ENCODE results near the gene DHPS.
"Not testable (repeated sequence)": the region's sequence is repeated elsewhere in the genome, so short reads cannot be mapped to it uniquely, and the experiment has no call there.

The DHPS gene

DNA sequence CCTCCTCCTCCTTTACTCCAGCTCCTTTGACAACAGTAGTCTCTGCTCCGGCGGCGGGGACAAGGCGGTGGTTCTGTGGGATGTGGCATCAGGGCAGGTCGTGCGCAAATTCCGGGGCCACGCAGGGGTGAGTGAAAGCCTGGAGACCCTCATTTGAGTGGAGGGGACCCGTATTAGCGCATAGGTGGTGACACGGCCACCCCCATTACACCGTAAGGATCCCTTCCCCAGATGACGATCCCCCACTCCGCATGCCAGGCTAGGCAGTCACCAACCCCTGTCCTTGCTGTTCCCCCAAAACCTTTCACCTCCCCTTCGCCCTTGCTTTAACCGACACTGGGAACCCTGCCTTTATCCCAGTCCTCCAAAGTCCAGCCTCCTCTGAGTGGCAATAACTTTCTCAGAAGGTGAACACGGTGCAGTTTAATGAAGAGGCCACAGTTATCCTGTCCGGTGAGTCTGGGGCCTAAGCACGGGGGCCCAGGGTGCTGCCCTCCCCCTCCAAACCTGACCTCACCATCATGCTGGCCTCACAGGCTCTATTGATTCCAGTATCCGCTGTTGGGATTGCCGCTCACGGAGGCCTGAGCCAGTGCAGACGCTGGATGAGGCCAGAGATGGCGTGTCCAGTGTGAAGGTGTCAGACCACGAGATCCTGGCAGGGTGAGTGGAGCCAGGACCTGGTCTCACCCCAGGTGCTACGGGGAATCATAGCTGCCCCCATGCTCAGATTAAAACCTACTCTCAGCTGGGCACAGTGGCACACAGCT lies 11.3 kb downstream of the DHPS start:
- DNase-seq, result no peak

DNA sequence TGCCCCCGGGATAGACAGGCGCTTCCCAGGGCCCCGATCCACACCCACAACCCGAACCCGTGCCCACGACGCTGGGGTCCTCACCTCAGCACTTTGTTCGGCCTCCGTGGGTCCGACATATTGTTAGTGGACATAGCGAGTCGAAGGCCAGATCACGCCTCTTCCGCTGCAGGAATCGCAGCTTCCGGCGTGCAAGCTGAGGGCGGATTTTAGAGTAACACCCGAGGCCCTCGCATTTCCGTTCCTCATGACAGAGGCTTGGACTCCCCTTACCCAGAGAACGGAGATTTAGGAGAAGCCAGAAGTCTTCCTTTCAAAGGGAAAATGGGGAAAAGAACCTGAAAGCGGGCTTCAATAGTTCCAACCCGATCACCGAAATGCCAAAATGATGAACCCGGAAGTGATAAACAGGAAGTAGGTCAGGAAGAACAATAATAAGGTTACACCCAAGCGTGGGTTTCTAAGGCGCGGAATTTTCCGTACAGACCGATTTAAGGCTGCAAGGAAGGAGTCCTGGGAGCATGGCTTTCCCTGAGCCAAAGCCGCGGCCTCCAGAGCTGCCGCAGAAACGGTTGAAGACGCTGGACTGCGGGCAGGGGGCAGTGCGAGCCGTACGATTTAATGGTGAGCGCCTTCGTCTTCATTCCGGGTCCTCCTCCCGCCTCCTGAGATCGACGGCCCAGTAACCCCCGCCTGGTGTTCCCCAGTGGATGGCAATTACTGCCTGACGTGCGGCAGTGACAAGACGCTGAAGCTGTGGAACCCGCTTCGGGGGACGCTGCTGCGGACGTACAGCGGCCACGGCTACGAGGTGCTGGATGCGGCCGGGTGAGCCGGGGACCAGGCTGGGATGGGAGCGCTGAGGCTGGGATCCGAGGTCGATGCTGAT lies 12.2 kb downstream of the DHPS start:
- DNase-seq, result peak; percentile 42 to 67 (median 53)

DNA sequence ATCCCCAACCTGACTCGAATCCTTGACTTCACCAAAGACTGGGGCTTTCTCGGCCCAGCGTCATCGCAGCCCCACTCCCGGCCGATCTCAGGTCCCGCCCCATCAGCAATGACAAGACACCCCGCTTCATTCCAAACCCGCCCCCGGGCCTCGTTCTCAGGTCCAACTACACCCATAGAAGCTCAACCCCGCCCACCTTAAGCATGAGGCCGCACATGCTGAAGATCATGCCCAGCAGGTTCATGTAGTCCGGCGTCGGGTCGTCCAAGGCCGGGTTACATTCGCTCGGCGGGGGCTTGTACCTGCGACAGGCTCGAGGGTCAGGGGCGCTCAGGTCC lies 12.8 kb downstream of the DHPS start:
- peak; percentile 29 to 59 (median 36) for DNase-seq

DNA sequence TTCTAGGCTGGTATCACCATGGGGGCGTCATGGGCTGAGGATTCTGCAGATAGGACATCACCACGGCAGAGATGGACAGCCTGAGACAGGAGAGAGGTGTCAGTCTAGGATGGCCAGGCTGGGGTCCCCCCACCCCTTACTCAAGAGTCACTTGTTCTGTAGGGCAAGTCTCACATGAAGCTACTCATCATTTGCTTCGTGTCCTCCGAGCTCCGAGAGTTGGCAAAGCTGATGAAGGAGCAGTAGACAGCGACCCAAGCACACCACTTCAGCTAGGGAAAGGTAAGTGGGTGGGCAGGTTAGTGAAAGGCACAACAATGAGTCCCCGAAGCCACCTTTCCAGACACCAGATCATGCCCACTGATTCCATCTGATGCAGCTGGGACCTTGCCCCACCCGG lies 13.3 kb downstream of the DHPS start:
- DNase-seq, result no peak

DNA sequence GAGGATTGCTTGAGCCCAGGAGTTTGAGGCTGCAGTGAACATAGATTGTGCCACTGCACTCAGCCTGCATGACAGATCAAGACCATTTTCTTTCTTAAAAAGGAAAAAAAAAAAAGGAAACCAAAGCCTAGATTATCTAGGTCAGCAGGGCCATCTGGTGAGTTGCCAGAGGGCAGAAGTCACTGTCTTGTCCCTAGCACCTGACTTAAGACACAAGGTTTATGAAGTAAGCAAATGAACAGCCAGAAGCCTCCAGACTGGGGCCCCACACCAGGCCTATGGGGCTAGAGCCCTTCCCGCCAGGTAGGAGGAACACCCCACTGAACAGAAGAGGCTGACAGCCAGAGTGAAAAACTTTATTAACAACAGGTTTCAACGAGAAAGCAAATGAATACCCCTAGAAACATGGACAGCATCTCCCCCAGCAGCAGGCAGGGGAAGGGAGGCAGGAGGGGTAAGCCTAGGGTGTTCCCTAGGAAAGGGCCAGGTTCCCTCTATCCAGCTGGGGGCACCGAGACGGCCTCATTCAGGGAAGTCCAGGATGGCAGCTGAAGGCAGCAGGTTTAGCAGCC lies 13.9 kb downstream of the DHPS start:
- DNase-seq, result no peak

DNA sequence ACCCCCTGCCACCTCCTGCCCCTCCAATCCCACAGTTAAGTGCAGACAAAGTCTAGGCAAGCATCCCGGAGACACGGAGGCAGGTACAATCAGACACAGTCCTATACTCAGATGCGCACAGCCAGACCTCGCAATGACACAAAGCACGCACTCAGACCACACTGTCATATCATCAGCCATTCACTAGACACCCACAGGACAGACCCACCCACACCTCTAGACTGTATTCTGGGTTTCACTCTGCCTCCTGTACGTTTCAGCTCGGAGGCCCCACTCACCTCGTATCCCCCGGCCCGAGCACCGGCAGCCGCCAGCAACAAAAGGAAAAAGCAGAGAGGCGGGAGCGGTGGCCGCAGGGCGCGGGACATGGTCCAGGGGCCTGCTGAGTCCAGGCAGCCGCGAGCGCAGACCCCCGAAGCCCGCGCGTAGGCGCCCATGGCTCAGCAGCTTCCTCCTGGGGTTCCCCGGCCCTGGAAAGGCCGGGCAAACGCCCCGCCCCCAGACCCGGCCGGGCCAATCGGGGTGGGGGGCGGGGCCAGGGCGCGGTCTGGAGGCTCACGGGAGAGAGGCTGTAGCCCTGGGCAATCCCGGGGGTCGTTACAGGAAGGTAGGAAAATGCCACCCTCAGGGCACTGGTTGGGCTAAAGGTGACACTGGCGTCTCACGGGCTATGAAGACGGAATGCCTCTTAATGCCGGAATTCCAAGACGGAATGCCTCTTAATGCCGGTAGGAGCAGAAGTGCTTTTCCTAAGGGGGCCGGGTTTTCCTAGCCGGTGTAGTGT lies 15.2 kb downstream of the DHPS start, which contains the start of the genes MAN2B1 and WDR83:
MAN2B1 (minus strand) TSS at position 478 of the 784 bp plus-strand sequence; CDS start at position 437, 41 bp downstream.
WDR83 (plus strand) TSS at position 543 of the 784 bp plus-strand sequence. CDS start 2,984 bp downstream, outside the sequence.
- peak; percentile 43 to 72 (median 56) for DNase-seq

DNA sequence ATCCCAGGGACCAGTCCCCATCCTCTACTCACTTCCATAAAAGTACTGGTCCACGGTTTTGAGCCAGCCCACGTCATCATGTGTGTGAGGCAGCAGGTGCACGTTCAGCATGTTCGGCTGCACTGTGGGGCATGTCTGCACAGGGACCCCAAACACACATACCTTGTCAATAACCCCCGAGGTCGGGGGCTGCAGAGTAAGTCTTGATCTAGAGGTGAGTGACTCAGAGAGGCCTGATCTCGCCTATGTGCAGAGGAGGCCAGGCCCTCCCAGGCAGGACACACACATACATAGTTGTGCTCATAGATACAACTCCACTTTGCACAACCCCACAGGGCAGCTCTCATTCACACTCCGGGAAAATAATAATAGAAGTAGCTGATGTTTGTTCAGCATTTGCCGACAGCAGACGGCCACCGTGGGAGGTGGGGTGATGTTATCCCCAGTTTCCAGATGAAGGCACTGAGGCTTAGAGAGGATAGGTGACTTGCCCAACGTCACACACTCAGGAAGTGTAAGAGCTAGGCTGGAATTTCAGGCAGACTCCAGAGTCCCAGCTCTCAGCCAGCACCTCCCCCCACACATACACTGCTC lies 15.9 kb downstream of the DHPS start:
- DNase-seq, result no peak

DNA sequence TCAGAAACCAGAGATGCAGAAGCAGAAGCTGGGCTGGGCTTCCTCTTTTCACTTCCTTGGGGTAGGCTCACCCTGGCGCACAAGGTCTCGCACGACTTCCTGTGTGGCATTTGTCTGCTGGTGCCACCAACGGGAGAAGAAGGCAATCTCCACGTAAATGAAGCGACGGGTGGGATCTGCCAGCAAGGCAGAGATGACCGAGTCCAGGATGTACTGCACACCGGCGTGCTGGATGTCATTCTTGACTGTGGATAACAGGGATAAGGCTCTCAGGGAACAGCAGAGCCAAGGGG lies 16.5 kb downstream of the DHPS start:
- peak in 2 of 4 experiments; percentile 43 to 50 for DNase-seq

DNA sequence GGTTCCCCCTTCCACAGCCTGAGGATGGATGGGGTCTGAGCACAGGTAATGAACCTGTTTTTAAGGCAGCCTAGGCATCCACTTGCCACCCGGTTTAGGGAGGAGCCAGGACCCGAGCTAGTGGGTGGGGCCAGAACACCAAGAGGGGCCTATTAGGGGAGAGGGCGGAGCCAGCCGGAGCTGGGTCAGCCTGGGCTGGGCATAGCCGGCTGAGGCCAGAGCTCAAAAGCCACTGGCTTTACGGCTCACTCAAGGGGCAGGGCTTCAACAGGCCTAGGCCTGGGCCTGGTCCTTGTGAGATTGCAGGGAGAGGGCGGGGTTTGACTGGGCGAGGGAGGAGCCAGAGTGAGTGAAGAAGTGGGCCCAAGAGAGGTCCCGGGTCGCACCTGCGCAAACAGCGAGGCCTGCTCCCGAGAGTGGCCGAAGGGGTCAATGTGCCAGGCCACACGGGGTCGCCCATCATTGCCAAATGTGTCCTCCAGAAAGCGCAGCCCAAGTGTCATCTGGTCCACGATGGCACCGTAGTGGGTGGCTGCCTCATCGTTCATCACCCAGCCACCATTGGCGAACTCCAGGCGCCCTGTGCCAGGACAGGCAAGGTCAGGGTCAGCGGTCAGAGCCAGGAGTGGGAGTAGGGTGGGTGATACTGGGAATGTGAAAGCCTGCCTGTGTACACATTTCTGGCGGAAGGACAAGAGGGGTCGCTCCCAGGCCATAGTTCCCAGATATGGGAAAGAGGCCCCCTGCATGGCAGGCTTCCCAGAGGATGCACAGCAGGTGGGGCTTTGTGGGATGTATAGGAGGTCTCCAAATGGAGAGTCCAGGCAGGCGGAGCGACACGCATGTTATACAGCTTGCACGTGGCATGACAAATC lies 17.0 kb downstream of the DHPS start:
- DNase-seq, result no peak

DNA sequence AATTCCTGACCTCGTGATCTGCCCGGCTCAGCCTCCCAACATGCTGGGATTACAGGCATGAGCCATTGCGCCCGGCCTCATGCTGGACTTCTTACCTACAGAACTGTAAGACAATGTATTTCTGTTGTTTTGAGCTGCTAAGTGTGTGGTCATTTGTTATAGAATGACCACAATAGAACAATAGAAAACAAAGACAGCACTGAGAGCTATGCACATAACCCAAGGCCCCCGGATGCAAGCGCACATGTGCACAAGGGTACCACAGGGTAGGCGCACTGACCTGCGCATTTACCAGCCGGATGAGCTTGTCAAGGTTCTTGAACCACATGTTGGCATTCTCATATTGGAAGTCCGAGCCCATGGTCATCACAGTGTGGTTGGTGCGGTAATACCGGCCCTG lies 20.7 kb downstream of the DHPS start:
- DNase-seq, result no peak

DNA sequence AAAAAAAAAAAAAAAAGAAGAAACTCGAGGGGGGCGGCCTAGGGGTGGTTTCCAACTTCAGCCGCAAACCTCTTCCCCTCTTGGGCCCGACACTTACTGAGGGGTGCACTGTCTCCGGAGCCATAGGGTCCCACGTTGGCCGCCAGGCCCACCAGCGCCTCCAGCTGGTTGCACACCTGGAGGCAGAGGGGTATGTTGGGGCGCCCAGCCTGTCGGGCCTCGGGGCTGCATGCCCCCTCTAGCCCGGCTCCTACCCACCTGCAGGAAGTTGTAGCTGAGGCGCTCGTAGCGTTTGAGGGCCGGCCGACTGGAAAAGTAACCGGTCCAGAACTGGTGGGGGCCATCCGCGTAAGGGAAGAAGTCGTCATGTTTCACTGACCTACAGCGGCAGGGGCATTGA lies 23.7 kb downstream of the DHPS start:
- DNase-seq, result no peak

DNA sequence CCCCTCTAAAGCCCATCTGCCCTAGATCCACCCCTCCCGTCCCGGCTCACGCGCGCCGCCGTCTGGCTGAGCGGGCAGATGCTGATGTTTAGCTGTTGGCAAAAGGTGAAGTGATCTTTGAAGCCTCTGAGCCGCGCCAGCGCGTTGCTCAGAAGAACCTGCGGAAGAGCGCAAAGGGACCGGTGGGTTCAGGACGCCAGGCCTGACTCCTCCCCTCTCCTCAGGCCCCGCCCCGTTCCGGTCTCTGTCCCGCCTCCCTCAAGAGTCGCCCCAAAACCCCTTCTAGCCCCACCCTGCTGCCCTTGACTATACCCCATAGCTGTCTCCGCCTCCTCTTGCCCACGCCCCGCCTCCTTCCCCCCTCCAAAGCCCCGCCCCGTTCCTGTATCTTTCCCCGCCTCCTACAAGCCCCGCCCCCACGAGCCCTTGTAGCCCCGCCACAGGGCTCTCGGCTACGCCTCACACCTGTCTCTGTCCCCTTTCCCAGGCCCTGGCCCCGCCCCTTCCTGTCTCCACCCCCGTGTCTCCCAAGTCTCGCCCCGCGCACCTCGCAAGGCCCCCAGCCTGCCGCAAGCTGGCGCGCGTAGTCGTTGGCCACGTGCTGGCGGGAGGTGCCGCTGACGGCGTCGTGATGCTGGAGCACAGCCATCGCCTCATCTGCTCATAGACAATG lies 24.6 kb downstream of the DHPS start:
- no peak for DNase-seq

DNA sequence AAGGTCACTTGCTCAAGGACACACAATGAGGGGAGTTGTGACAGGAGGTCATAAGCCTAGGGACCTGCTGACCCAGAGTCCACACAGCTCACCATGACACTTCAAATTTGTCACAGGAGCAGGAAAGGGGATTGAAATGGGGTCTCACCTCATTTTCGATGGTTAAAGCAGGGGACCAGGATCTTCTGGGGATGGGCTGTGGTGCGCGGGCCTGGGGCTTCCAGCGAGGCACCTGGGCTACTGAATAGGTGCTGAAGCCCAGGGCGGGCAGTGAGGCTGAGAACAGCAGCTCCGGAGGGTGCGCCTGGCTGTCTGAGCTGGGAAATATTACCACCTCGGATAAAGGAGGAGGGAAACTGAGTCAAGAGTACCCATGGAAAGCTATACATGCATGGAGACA lies 26.1 kb downstream of the DHPS start:
- no peak for DNase-seq

DNA sequence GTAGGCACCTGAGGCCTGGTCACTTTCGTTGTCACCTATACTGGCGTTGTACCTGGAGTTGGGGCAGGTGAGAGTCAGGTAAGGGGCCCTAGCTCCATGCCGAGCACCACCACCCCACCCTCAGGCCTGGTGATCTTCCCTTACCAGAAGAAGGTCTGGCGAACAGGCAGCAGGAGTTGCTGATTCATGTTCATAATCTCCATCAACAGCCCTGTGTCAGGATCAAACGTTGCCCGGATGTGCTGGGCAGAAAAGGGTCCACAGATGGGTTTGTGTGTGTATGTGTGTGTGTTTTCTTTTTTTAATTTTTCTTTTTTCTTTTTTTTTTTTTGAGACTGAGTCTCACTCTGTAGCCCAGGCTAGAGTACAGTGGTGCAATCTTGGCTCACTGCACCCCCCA lies 29.5 kb downstream of the DHPS start:
- DNase-seq, result no peak

DNA sequence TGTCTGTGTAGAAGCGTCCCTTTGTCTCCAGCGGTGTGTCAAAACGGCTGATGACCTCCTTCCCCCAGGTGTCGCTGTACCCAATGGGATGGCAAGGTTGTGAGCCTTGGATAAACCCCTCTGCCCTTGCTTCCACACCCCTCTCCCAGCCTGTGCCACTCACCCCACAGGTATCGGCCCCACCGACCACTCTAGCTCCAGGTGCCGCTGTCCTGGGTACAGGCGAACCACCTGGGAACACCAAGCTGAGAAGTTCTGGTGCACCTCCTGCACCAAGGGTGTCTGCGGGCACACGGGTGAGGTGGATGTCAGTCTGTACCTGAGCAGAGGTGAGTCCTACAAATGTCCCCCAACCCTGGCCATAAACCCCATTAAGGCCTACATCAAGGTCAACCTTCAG lies 31.7 kb downstream of the DHPS start:
- DNase-seq, result no peak

DNA sequence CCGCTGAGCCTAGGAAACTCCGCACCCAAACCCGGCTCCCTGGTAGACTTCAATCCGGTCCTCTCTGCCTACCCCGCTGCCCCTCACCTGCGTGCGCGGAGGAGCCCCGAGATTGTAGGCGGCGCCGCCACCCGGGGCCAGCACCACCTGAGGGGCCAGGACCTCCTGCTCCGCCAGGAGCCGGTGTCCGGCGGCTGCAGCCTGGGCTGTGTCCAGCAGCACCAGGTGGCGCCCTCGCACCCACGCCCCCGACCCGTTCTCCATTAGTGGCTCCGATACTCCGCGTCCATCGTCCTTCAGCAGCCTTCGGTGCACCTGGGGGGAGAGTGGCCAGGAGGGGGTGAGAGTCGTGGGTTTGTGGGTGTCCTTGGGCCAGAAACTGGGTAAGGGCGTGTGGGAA lies 33.6 kb downstream of the DHPS start:
- DNase-seq, result no peak

DNA sequence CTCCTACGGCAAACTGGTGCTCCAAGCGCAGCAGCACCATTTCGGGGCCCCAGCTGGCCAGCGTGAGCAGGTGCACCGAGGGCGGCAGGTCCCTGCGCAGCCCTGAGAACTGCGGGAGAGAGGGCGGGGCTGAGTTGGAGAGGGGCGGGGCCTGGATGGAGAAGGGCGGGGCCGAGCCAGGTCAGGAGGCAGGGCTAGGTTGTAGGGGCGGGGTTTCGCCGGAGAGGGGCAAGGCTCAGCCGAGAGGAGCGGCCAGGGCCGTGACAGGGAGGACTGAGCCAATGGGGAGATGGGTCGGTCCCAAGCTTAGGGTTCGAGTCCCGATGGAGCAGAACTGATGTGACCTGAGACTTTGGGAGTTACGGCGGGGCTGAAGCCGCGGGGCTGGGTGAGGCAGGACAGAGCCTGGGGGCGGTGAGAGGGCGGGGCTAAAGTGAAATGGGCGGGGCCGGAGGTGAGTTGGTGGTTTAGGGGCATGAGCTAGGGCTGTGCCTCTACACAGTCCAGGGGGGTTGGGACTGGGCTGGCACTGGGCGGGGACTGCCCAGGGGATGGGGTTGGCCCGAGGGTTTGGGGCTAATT lies 34.1 kb downstream of the DHPS start:
- DNase-seq, result peak in 1 of 4 experiments; percentile 34

DNA sequence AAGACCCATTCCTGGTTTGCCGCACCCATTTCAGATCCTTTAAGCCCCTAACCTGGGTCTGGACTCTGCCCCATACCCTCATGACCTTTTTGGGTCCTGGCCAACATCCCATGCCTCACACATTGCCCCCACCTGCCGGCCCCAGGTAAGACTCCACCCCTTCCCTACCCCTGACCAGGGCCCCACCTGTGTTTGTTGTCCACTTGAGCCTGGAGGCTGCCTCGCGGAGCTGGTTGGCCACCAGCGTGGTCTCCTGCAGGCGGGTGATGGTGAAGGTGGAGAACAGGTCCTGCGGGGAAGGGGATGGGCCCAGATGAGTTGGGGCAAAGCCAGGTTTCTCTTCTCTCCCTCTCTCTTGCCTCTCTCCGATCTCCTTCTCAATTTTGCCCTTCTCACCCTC lies 34.6 kb downstream of the DHPS start:
- DNase-seq, result no peak

DNA sequence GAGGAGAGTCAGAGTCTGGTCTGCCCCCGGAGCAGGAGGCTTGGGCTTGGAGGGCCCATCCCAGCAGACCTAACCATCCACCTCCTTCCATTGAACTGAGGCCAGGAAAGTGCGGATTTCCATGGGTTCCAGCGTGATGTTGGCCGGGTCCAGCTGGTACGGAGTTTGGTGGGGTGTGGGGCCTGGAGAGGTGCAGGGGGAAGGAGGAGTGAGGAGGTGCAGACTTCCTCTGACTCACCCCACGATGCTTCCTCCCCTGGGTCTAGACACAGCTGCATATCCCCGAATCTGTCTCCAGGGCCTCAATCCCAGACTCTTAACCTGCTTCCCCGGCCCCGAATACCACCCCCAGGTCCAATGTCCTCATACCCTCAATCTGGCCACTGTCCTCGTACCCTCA lies 35.1 kb downstream of the DHPS start:
- no peak for DNase-seq

DNA sequence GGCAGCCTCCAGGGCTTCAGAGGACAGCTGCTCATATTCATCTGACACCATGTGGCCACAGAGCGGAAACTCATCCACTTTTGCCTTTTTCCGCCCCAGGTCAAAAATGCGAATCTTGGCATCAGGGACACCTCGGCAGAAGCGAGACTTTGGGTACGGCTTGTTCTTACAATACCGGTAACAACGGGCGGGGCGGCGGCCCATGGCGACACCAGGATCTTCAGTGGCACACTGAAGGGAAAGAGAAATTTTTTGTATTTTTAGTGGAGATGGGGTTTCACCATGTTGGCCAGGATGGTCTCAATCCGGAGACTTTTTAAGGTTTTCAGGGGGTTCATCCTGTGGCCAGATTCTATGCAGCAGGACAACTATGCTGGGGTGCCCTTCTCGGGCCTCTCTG lies 38.0 kb downstream of the DHPS start:
- not testable (repeated sequence) for DNase-seq

DNA sequence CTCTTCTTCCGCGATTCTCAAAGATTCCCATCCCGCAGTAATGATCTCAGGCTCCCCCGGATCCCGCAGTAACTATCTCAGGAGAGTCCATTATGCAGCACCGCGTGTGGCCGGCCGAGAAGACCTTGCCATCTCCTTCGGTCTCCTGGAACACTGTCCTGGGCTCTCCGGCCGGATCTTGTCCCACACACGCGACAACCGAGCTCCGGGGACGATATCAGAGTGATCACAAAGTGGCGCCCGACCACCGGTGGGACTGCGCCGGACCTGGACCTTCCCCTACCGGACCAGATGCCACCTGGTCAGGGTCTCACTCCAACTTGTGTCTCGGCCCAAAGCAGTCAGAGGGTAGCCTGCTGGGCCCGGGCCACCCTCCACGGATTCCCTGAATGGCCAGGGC lies 39.2 kb downstream of the DHPS start:
- DNase-seq, result no peak

Data from activated naive CD4-positive, alpha-beta T cell (primary cell).